Liver (tissue), 9 donors: ENCODE measurements around the gene RNPEP. TPM values are rescaled to one million over a fixed set of nuclear protein-coding genes. Genes with fewer than 3 reads are reported as not detected.
A peak's percentile ranks its signal among the peaks of the same experiment; 100 is the strongest.

Experiments used
- DNase-seq: peaks from one replicate; pipeline ENCODE4 v3.0.0-alpha.2; 2017; ENCODE audit warnings: low spot score
- H3K27ac ChIP-seq, 2 donors: one replicate each; pipeline ENCODE4 v1.7.0; 2013; ENCODE audit warnings: inconsistent platforms in 2 of 2, low read length in 2 of 2, control low read depth in 1 of 2, low read depth in 1 of 2, mild to moderate bottlenecking in 1 of 2
- H3K27me3 ChIP-seq, 4 donors: one replicate each; pipeline versions ENCODE4 v1.6.1 to v1.7.0; 2013; ENCODE audit warnings: low read length in 3 of 4, inconsistent platforms in 1 of 4, mild to moderate bottlenecking in 1 of 4, moderate library complexity in 1 of 4; ENCODE audit not compliant: control insufficient read depth in 4 of 4, insufficient read depth in 4 of 4
- H3K36me3 ChIP-seq, 4 donors: one replicate each; pipeline versions ENCODE4 v1.6.1 to v1.7.0; 2013; ENCODE audit warnings: low read length in 3 of 4, mild to moderate bottlenecking in 3 of 4, low read depth in 1 of 4, moderate library complexity in 1 of 4; ENCODE audit not compliant: control insufficient read depth in 4 of 4, insufficient read depth in 3 of 4
- H3K4me1 ChIP-seq, 4 donors: one replicate each; pipeline versions ENCODE4 v1.6.1 to v1.7.0; 2013; ENCODE audit warnings: low read length in 3 of 4, mild to moderate bottlenecking in 3 of 4, moderate library complexity in 1 of 4; ENCODE audit not compliant: control insufficient read depth in 4 of 4, insufficient read depth in 4 of 4
- H3K4me3 ChIP-seq, 3 donors: one replicate each; pipeline versions ENCODE4 v1.6.1 to v1.7.0; 2013; ENCODE audit warnings: low read length in 3 of 3, control low read depth in 1 of 3, low read depth in 1 of 3, mild to moderate bottlenecking in 1 of 3
- H3K9ac ChIP-seq, 2 donors: one replicate each; pipeline ENCODE4 v1.7.0; 2013; ENCODE audit warnings: low read length in 2 of 2, mild to moderate bottlenecking in 2 of 2, moderate library complexity in 2 of 2, control low read depth in 1 of 2, low read depth in 1 of 2
- H3K9me3 ChIP-seq, 4 donors: one replicate each; pipeline versions ENCODE4 v1.6.1 to v1.7.0; 2013; ENCODE audit warnings: low read length in 3 of 4; ENCODE audit not compliant: control insufficient read depth in 4 of 4
- CTCF ChIP-seq: fragments of 150-350 bp; IDR thresholded peaks from 2 replicates; pipeline ENCODE4 v1.5.1; 2017; ENCODE audit warnings: improper control_type of control experiment, low read depth, low read length; ENCODE audit not compliant: missing input control
- EGR1 ChIP-seq, 2 donors: IDR thresholded peaks; 2 replicates each; pipeline ENCODE4 v1.6.1; 2016 to 2018; ENCODE audit warnings: antibody characterized with exemption in 2 of 2, low read depth in 2 of 2
- FOXA2 ChIP-seq: IDR thresholded peaks from 2 replicates; pipeline ENCODE4 v1.6.1; 2016; ENCODE audit warnings: antibody characterized with exemption
- HNF4A ChIP-seq, 2 donors: conservative IDR thresholded peaks; 2 replicates each; pipeline ENCODE4 v1.6.1; 2016; ENCODE audit warnings: antibody characterized with exemption in 2 of 2, mild to moderate bottlenecking in 2 of 2
- JUND ChIP-seq, 2 donors: IDR thresholded peaks; 2 replicates each; pipeline ENCODE4 v1.6.1; 2016; ENCODE audit warnings: antibody characterized with exemption in 2 of 2
- MAX ChIP-seq: IDR thresholded peaks from 2 replicates; pipeline ENCODE4 v1.6.1; 2016; ENCODE audit warnings: antibody characterized with exemption
- NR2F2 ChIP-seq: IDR thresholded peaks from 2 replicates; pipeline ENCODE4 v1.6.1; 2016; ENCODE audit warnings: antibody characterized with exemption
- REST ChIP-seq: IDR thresholded peaks from 2 replicates; pipeline ENCODE4 v1.6.1; 2016; ENCODE audit warnings: antibody characterized with exemption, mild to moderate bottlenecking
- SP1 ChIP-seq: IDR thresholded peaks from 2 replicates; pipeline ENCODE4 v1.6.1; 2018; ENCODE audit warnings: antibody characterized with exemption, mild to moderate bottlenecking
- TAF1 ChIP-seq: conservative IDR thresholded peaks from 2 replicates; pipeline ENCODE4 v1.6.1; 2016; ENCODE audit warnings: antibody characterized with exemption, mild to moderate bottlenecking
- WGBS: extraction: QIAGEN DNeasy Blood & Tissue Kit; methylation state at CpG from one replicate; pipeline ENCODE4 v1.1.7; 2013; 5-methylcytosine and 5-hydroxymethylcytosine counted together
- polyA plus RNA-seq, 2 donors: library from polyadenylated mRNA; stranded (reverse) in 1 of 2; unstranded in 1 of 2; fragments of 200-250 nt in 1 of 2; fragments of >200 nt in 1 of 2; fragmentation: Nextera tagmentation in 1 of 2; extraction: Ambion mirVana in 1 of 2; gene quantifications; one replicate each; pipeline versions ENCODE4 v1.2.1 to v1.2.3, GENCODE V29; 2013 to 2015
- total RNA-seq, 2 donors: library from RNA; depleted of rRNA; stranded (reverse); fragments of >200 nt; gene quantifications; one replicate each; pipeline ENCODE4 v1.2.3, GENCODE V29; 2014
- donor health status: healthy.
- donor health status: healthy.
- donor health status: healthy.
- donor health status: healthy.
- donor health status: healthy.

RNPEP gene
- total and polyA plus RNA-seq, 4 donors = 16.3 to 26.5 (median 21.0) TPM

GRCh38 chr1:202034683-202035462 lies 52.4 kb downstream of the RNPEP start (continued):
- peak; percentile 54 for TF ChIP-seq REST

- no peak for DNase-seq
- Histone ChIP-seq H3K9ac (no peak overlapping the region), H3K9me3 (no peaks in the 10 kb centered on the region), H3K27ac (no peak overlapping the region), H3K4me1 (peaks cover 0 to 18% (median 8%) of the 10 kb centered on the region in 4 donors), H3K4me3 (no peak overlapping the region), H3K36me3 (no peaks in the 10 kb centered on the region), H3K27me3 (no peaks in the 10 kb centered on the region)
- TF ChIP-seq REST (no peak), NR2F2 (no peak), TAF1 (no peak), FOXA2 (no peak), JUND (IDR thresholded peaks at IDR 0.05) (no peak), HNF4A (conservative IDR thresholded peaks at IDR 0.05) (no peak), SP1 (no peak), EGR1 (IDR thresholded peaks at IDR 0.05; ENCODE audit: low read depth in 2 of 2) (no peak), MAX (no peak), CTCF (no peak)
- WGBS = 93% methylated on average over 9 of the region's 9 CpGs
Measured at GRCh38 chr1:202036595-202037387, 54.3 kb downstream of the RNPEP start.
